IMR-90 (cell line): Measurements from ENCODE around the gene GSTT2. TPM values are rescaled to one million over a fixed set of nuclear protein-coding genes. Genes with fewer than 3 reads are reported as not detected.
"Not testable (repeated sequence)": the region's sequence is repeated elsewhere in the genome, so short reads cannot be mapped to it uniquely, and the experiment has no call there.

Experiments used
- ATAC-seq: fragments of 200-7000 bp; cut with Tn5 transposase; 2 replicates; pipeline ENCODE4 v1.9.1; 2020; ENCODE audit warnings: low read depth, mild to moderate bottlenecking, moderate library complexity
- BruUV-seq: library from RNA; stranded (reverse); fragments of 400-500 nt; replicated peaks from 2 replicates; lab custom pipeline; 2021; lab: Mats Ljungman, UMichigan
- CTCF ChIA-PET: fragments of 300-600 bp; formaldehyde crosslinking; extraction: SDS; loops from one replicate; lab custom pipeline; 2021; ENCODE audit warnings: antibody characterized with exemption; lab: Yijun Ruan, JAX
- POLR2A ChIA-PET: fragments of 300-600 bp; sonication (Branson Sonifier 250); formaldehyde crosslinking; loops from one replicate; lab custom pipeline; 2022; ENCODE audit warnings: antibody characterized with exemption; ENCODE audit not compliant: unreplicated experiment; lab: Charles Lee
- DNase-seq: peaks from one replicate; pipeline ENCODE4 v3.0.0; 2013
- H2AFZ ChIP-seq: replicated peaks from 2 replicates; pipeline ENCODE3; 2013; ENCODE audit warnings: low read length, mild to moderate bottlenecking; ENCODE audit not compliant: poor library complexity
- H2AK5ac ChIP-seq: 2 replicates; pipeline ENCODE4 v1.6.1; 2013; ENCODE audit warnings: low read depth, low read length, inconsistent platforms
- H2AK9ac ChIP-seq: replicated peaks from 2 replicates; pipeline ENCODE3; 2013; ENCODE audit warnings: mild to moderate bottlenecking, low read depth, low read length, moderate library complexity; ENCODE audit not compliant: poor library complexity
- H2BK120ac ChIP-seq: 2 replicates; pipeline ENCODE4 v1.6.1; 2013; ENCODE audit warnings: low read depth, low read length, inconsistent platforms
- H2BK15ac ChIP-seq: 3 replicates; pipeline ENCODE4 v1.6.1; 2013; ENCODE audit warnings: low read depth, low read length, inconsistent platforms
- H2BK20ac ChIP-seq: 2 replicates; pipeline ENCODE4 v1.6.1; 2013; ENCODE audit warnings: low read depth, mild to moderate bottlenecking, inconsistent platforms, low read length, moderate library complexity
- H2BK5ac ChIP-seq: 2 replicates; pipeline ENCODE4 v1.6.1; 2013; ENCODE audit warnings: mild to moderate bottlenecking, low read depth, low read length, inconsistent platforms; ENCODE audit not compliant: poor library complexity, severe bottlenecking
- H3K14ac ChIP-seq: replicated peaks from 2 replicates; pipeline ENCODE4 v1.6.1; 2013; ENCODE audit warnings: low read depth, low read length, inconsistent platforms
- H3K18ac ChIP-seq: 2 replicates; pipeline ENCODE4 v1.6.1; 2013; ENCODE audit warnings: low read depth, low read length, control low read depth
- H3K23ac ChIP-seq: 2 replicates; pipeline ENCODE4 v1.6.1; 2013; ENCODE audit warnings: low read depth, low read length, inconsistent platforms
- H3K27ac ChIP-seq: 2 replicates; pipeline ENCODE4 v1.5.1; 2013; ENCODE audit warnings: mild to moderate bottlenecking, control low read depth, low read length; ENCODE audit not compliant: insufficient read depth
- H3K27me3 ChIP-seq: 2 replicates; pipeline ENCODE4 v1.6.1; 2013; ENCODE audit warnings: low read length; ENCODE audit not compliant: control insufficient read depth, insufficient read depth
- H3K36me3 ChIP-seq: 2 replicates; pipeline ENCODE4 v1.6.1; 2013; ENCODE audit warnings: low read length, mixed read lengths; ENCODE audit not compliant: control insufficient read depth, insufficient read depth
- H3K4ac ChIP-seq: 2 replicates; pipeline ENCODE4 v1.6.1; 2013; ENCODE audit warnings: low read depth, low read length, inconsistent platforms
- H3K4me1 ChIP-seq: 2 replicates; pipeline ENCODE4 v1.6.1; 2013; ENCODE audit warnings: low read length, mixed read lengths; ENCODE audit not compliant: control insufficient read depth, insufficient read depth
- H3K4me2 ChIP-seq: 2 replicates; pipeline ENCODE4 v1.6.1; 2013; ENCODE audit warnings: low read depth, mild to moderate bottlenecking, control low read depth, low read length, moderate library complexity
- H3K4me3 ChIP-seq: 2 replicates; pipeline ENCODE4 v1.5.1; 2013; ENCODE audit warnings: low read depth, mild to moderate bottlenecking, control low read depth, low read length, moderate library complexity; ENCODE audit not compliant: insufficient read depth
- H3K56ac ChIP-seq: 2 replicates; pipeline ENCODE4 v1.6.1; 2013; ENCODE audit warnings: low read length, inconsistent platforms; ENCODE audit not compliant: insufficient read depth; ENCODE audit errors: extremely low read depth
- H3K79me1 ChIP-seq, 2 experiments: 2 replicates each; pipeline ENCODE4 v1.6.1; 2013; ENCODE audit warnings: low read length in 2 of 2, inconsistent platforms in 1 of 2, low read depth in 1 of 2
- H3K9ac ChIP-seq: 2 replicates; pipeline ENCODE4 v1.6.1; 2013; ENCODE audit warnings: low read depth, low read length, control low read depth
- H3K9me1 ChIP-seq: 2 replicates; pipeline ENCODE4 v1.6.1; 2013; ENCODE audit warnings: low read length, inconsistent platforms; ENCODE audit not compliant: insufficient read depth
- H3K9me3 ChIP-seq: 2 replicates; pipeline ENCODE4 v1.6.1; 2013; ENCODE audit warnings: low read length; ENCODE audit not compliant: control insufficient read depth, insufficient read depth
- H4K20me1 ChIP-seq: 2 replicates; pipeline ENCODE4 v1.6.1; 2013; ENCODE audit warnings: low read length, inconsistent platforms; ENCODE audit not compliant: insufficient read depth
- H4K5ac ChIP-seq: 2 replicates; pipeline ENCODE4 v1.6.1; 2013; ENCODE audit warnings: mild to moderate bottlenecking, low read depth, low read length, control low read depth
- H4K8ac ChIP-seq, 2 experiments: 2 replicates each; pipeline ENCODE4 v1.6.1; 2013; ENCODE audit warnings: low read depth in 2 of 2, low read length in 2 of 2, control low read depth in 1 of 2, inconsistent platforms in 1 of 2
- H4K91ac ChIP-seq: 2 replicates; pipeline ENCODE4 v1.6.1; 2013; ENCODE audit warnings: low read depth, low read length, inconsistent platforms; ENCODE audit not compliant: insufficient read depth
- WGBS, 2 experiments: methylation state at CpG; one replicate each; pipeline versions ENCODE4 v1.1.5 to v1.1.7; 2013; ENCODE audit warnings: missing lambda C conversion rate in 2 of 2; ENCODE audit not compliant: insufficient read length in 1 of 2; ENCODE audit errors: extremely low coverage in 2 of 2; 5-methylcytosine and 5-hydroxymethylcytosine counted together
- dilution Hi-C: fragments of 300-500 bp; cut with HindIII; formaldehyde crosslinking; loops from one replicate; pipeline ENCODE4 v1.14.3; 2018; ENCODE audit warnings: low sequenced_read_pairs; ENCODE audit not compliant: unreplicated experiment
- in situ Hi-C: fragments of 300-500 bp; cut with MboI; formaldehyde crosslinking; loops from 3 replicates; pipeline ENCODE4 v1.14.3; 2019; ENCODE audit warnings: low sequenced_read_pairs, inconsistent platforms, mixed read lengths
- intact Hi-C: fragments of 100-400 bp; cut with micrococcal nuclease; formaldehyde crosslinking; loops from 2 replicates; pipeline ENCODE4 v1.10.0; 2022
- polyA plus RNA-seq, 3 experiments: library from polyadenylated mRNA; depleted of rRNA; stranded (reverse); fragments of >200 nt; gene quantifications; 2 replicates each; pipeline ENCODE4 v1.2.3, GENCODE V29; 2012; ENCODE audit warnings: low replicate concordance in 1 of 3
- total RNA-seq: library from RNA; depleted of rRNA; stranded (reverse); fragments of >200 nt; gene quantifications from 2 replicates; pipeline ENCODE4 v1.2.3, GENCODE V29; 2012

Gene GSTT2
- total and polyA plus RNA-seq, 2 of the 4 experiments (the other 2 are of a cell fraction): 1.4 to 6.9 TPM

DNA sequence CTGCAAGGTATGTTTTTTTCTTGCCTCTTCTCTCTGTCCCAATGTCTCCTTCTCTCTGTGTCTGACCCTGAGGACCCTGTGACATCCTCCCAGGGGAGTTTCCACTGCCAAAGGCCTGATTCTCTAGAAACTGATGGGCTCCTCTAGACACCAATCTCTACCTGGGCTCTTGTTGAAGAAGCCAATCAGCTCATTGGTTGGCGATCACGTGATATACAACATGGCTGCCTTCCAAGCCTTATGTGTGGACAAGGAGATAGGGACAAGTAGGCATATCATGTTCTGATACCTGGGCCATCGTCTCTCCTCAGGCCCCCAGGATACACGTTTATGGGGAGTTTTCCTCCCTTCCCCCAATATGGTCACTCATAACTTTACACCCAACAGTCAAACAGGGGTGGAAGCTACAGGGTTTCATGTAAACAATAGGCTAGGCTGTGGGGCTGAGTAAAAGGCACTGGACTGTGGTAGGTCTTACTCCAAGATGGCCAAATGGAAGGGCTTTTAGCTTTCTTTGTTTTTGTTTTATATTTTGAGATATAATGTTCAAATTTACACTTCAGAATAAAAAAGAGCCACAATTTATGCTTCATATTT is 13.7 kb downstream of the GSTT2 start:
- H3K23ac ChIP-seq, CTCF ChIA-PET, in situ Hi-C loops, H3K27ac ChIP-seq, H3K9me1 ChIP-seq, H2AK9ac ChIP-seq, H3K18ac ChIP-seq, H2BK120ac ChIP-seq, BruUV-seq, H4K20me1 ChIP-seq, H3K79me1 ChIP-seq, intact Hi-C loops, H3K4me1 ChIP-seq, H4K5ac ChIP-seq, H3K9me3 ChIP-seq, POLR2A ChIA-PET, H2AK5ac ChIP-seq, dilution Hi-C loops, H3K4me3 ChIP-seq, H3K36me3 ChIP-seq, H4K8ac ChIP-seq, H3K27me3 ChIP-seq, H3K4me2 ChIP-seq, H2BK5ac ChIP-seq, H4K91ac ChIP-seq, H2BK15ac ChIP-seq, H3K56ac ChIP-seq, H3K4ac ChIP-seq, H2BK20ac ChIP-seq, H2AFZ ChIP-seq, H3K9ac ChIP-seq, DNase-seq, ATAC-seq, H3K14ac ChIP-seq: not testable (repeated sequence)
- no CpG with 5 or more reads among the region's 4 CpGs for WGBS, 2 experiments
